Prostate gland (tissue), 2 donors: ENCODE data around the gene ANKS1B. TPM values are rescaled to one million over a fixed set of nuclear protein-coding genes. Genes with fewer than 3 reads are reported as not detected.

Experiments
- DNase-seq: peaks from one replicate; pipeline ENCODE4 v3.0.0-alpha.2; 2019; ENCODE audit warnings: low spot score
- H3K27ac ChIP-seq, 2 donors: fragments of 200-600 bp; sonication (generic); 2 replicates each; pipeline ENCODE4 v1.5.1; 2017 to 2019
- H3K27me3 ChIP-seq: fragments of 200-600 bp; sonication (generic); replicated peaks from 2 replicates; pipeline ENCODE4 v1.5.1; 2019; ENCODE audit not compliant: insufficient read depth
- H3K36me3 ChIP-seq, 2 donors: fragments of 200-600 bp; sonication (generic); 1 replicate in 1 of 2; 2 replicates in 1 of 2; pipeline versions ENCODE4 v1.5.1 to v1.8.1; 2017 to 2019
- H3K4me1 ChIP-seq: fragments of 200-600 bp; sonication (generic); replicated peaks from 2 replicates; pipeline ENCODE4 v1.5.1; 2019
- H3K4me3 ChIP-seq, 2 donors: fragments of 200-600 bp; sonication (generic); 2 replicates each; pipeline ENCODE4 v1.5.1; 2017 to 2019
- H3K9me3 ChIP-seq: fragments of 200-600 bp; sonication (generic); 2 replicates; pipeline ENCODE4 v1.5.1; 2017
- CTCF ChIP-seq, 4 experiments: fragments of 200-600 bp in 2 of 4; fragments of 450-650 bp in 2 of 4; sonication (generic) in 2 of 4; IDR thresholded peaks; 1 replicate in 3 of 4; 2 replicates in 1 of 4; pipeline ENCODE4 v1.5.1; 2016 to 2019; ENCODE audit warnings: antibody characterized with exemption in 4 of 4, mild to moderate bottlenecking in 2 of 4, moderate library complexity in 2 of 4
- POLR2A ChIP-seq: fragments of 450-650 bp; IDR thresholded peaks from one replicate; pipeline ENCODE4 v1.6.1; 2016; ENCODE audit warnings: antibody characterized with exemption, mild to moderate bottlenecking
- POLR2AphosphoS5 ChIP-seq: sonication (generic); formaldehyde crosslinking; IDR thresholded peaks from one replicate; pipeline ENCODE4 v1.6.1; 2017; ENCODE audit warnings: antibody characterized with exemption
- WGBS: methylation state at CpG from one replicate; pipeline ENCODE4 v1.1.5; 2018; 5-methylcytosine and 5-hydroxymethylcytosine counted together
- intact Hi-C: fragments of 100-400 bp; cut with DNase I; formaldehyde crosslinking; loops from one replicate; pipeline ENCODE4 v1.14.2; 2022
- total RNA-seq, 2 donors: library from RNA; depleted of rRNA; stranded (reverse); fragments of >200 nt; gene quantifications; one replicate each; pipeline ENCODE4 v1.1.0, GENCODE V29; 2016

ANKS1B gene
- total RNA-seq, 2 donors from 2014 or later: 13.0 to 17.4 TPM

- Histone ChIP-seq H3K4me3 (no peak overlapping the region), H3K9me3 (no peaks in the 10 kb centered on the region), H3K27ac (no peak overlapping the region), H3K4me1 (no peaks in the 10 kb centered on the region), H3K27me3 (no peaks in the 10 kb centered on the region), H3K36me3 (no peaks in the 10 kb centered on the region)
- no peak for DNase-seq
- intact Hi-C loops: no loop called here
- TF ChIP-seq CTCF (IDR thresholded peaks at IDR 0.05) (no peak), POLR2AphosphoS5 (no peak)
- WGBS: 72% methylated on average over 1 of the region's 1 CpG
Observed at GRCh38 chr12:99745121-99745520, 239.6 kb downstream of the ANKS1B start.

- DNase-seq: no peak
- H3K27me3 ChIP-seq: no peaks in the 10 kb centered on the region
- WGBS: 62% methylated on average over 1 of the region's 1 CpG
- no peaks in the 10 kb centered on the region for H3K4me1 ChIP-seq
- intact Hi-C loops: no loop called here
- H3K4me3 ChIP-seq: no peak overlapping the region
- H3K9me3 ChIP-seq: no peaks in the 10 kb centered on the region
- H3K27ac ChIP-seq: no peak overlapping the region
- TF ChIP-seq POLR2AphosphoS5 (no peak), POLR2A (no peak), CTCF (IDR thresholded peaks at IDR 0.05) (no peak)
- H3K36me3 ChIP-seq: no peaks in the 10 kb centered on the region
Observed at GRCh38 chr12:99736760-99737269, 247.9 kb downstream of the ANKS1B start.

- Histone ChIP-seq H3K4me1 (no peaks in the 10 kb centered on the region), H3K36me3 (no peaks in the 10 kb centered on the region), H3K9me3 (no peaks in the 10 kb centered on the region), H3K4me3 (no peak overlapping the region), H3K27me3 (no peaks in the 10 kb centered on the region), H3K27ac (no peak overlapping the region)
- DNase-seq: no peak
- 49% methylated on average over 1 of the region's 1 CpG for WGBS
- TF ChIP-seq CTCF (IDR thresholded peaks at IDR 0.05) (no peak), POLR2A (no peak), POLR2AphosphoS5 (no peak)
- intact Hi-C loops: no loop called here
Observed at GRCh38 chr12:99732131-99732530, 252.6 kb downstream of the ANKS1B start.

- Histone ChIP-seq H3K27me3 (no peaks in the 10 kb centered on the region), H3K9me3 (no peaks in the 10 kb centered on the region), H3K4me1 (no peaks in the 10 kb centered on the region), H3K36me3 (no peaks in the 10 kb centered on the region), H3K27ac (no peak overlapping the region), H3K4me3 (no peak overlapping the region)
- no peak for DNase-seq
- intact Hi-C loops: no loop called here
- TF ChIP-seq POLR2AphosphoS5 (no peak), POLR2A (no peak), CTCF (IDR thresholded peaks at IDR 0.05) (no peak)
- WGBS: 83% methylated on average over 9 of the region's 9 CpGs
Observed at GRCh38 chr12:99722690-99723486, 261.8 kb downstream of the ANKS1B start.
